HG02623 (cell line): ENCODE data around the gene HPCAL1.

Experiments used
- ATAC-seq: cut with Tn5 transposase; IDR thresholded peaks from one replicate; pipeline ENCODE4 v1.9.1; 2021; ENCODE audit warnings: moderate library complexity; ENCODE audit not compliant: unreplicated experiment

The HPCAL1 gene

GRCh38 chr2:10368491-10369231 is 66.0 kb downstream of the HPCAL1 start:
- ATAC-seq, result no peak

GRCh38 chr2:10369269-10370255 is 66.9 kb downstream of the HPCAL1 start:
- no peak for ATAC-seq

- no peak for ATAC-seq
These were observed 67.7 kb downstream of the HPCAL1 start for GRCh38 chr2:10370390-10370789.

GRCh38 chr2:10370895-10371294 is 68.2 kb downstream of the HPCAL1 start:
- ATAC-seq, result no peak

GRCh38 chr2:10371441-10372196 is 68.9 kb downstream of the HPCAL1 start:
- no peak for ATAC-seq

- ATAC-seq, result no peak
These were observed 69.6 kb downstream of the HPCAL1 start for GRCh38 chr2:10372203-10372861.

GRCh38 chr2:10372862-10373240 is 70.1 kb downstream of the HPCAL1 start:
- no peak for ATAC-seq

GRCh38 chr2:10373931-10374330 is 71.2 kb downstream of the HPCAL1 start:
- no peak for ATAC-seq

GRCh38 chr2:10374362-10374943 is 71.7 kb downstream of the HPCAL1 start:
- ATAC-seq, result no peak

- no peak for ATAC-seq
These were observed 73.0 kb downstream of the HPCAL1 start for GRCh38 chr2:10375570-10376281.

- ATAC-seq, result no peak
These were observed 74.5 kb downstream of the HPCAL1 start for GRCh38 chr2:10377052-10377746.

- ATAC-seq, result no peak
These were observed 75.0 kb downstream of the HPCAL1 start for GRCh38 chr2:10377747-10378085.

GRCh38 chr2:10378189-10378588 is 75.5 kb downstream of the HPCAL1 start:
- peak; percentile 72 for ATAC-seq

GRCh38 chr2:10380048-10380926 is 77.6 kb downstream of the HPCAL1 start:
- no peak for ATAC-seq

GRCh38 chr2:10381997-10382353 is 79.3 kb downstream of the HPCAL1 start:
- no peak for ATAC-seq

GRCh38 chr2:10382354-10383061 is 79.8 kb downstream of the HPCAL1 start:
- peak; percentile 50 for ATAC-seq

GRCh38 chr2:10383960-10384734 is 81.4 kb downstream of the HPCAL1 start:
- no peak for ATAC-seq
